ENCODE measurements around the gene UNK.
A peak's percentile ranks its signal among the peaks of the same experiment; 100 is the strongest.
"Not testable (repeated sequence)": the region's sequence is repeated elsewhere in the genome, so short reads cannot be mapped to it uniquely, and the experiment has no call there.

The UNK gene

DNA sequence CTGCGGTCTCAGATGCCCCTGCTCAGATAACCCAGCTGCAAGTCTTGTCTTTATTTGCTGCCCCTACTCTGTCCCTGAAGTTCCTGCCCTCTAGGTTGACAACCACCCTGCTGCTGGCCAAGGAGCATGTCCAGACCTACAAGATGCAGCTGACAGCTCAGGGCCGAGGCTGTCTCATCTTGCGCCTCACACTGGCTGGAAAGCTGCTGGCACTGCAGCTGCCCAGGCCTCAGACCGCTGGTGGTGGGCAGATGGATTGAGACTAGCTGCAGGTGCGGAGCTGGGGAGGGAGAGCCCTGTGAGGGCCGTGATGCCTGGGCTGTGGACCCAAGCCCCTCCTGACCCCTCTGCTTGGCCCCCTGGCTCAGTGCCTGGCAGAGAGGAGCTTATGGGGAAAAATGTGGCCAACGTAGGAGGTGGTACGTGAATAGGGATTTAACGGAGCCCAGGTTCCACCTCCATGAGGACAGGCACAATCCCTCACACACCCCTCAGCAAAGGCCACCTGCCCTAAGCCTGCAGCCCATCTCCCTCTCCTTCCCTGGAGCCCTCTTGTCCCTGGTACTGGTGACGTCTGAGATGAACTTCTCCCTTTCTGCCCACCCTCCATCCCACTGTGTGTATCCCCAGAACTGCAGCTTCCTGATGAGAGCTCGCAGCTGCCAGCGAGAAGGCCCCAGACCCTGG, 11.3 kb upstream of the UNK start:
- H3K27me3 ChIP-seq (replicated peaks; ENCODE audit: control insufficient read depth, insufficient read depth, low read length, poor library complexity, severe bottlenecking): no peaks in the 10 kb centered on the region
- H3K4me1 ChIP-seq (ENCODE audit: control insufficient read depth, insufficient read depth, low read length, poor library complexity, severe bottlenecking): peaks cover 16% of the 10 kb centered on the region
- no peak for DNase-seq
- H3K4me3 ChIP-seq (ENCODE audit: insufficient read depth, low read depth, low read length, poor library complexity, severe bottlenecking): no peak overlapping the region
- H3K9me3 ChIP-seq (ENCODE audit: control insufficient read depth, low read length): no peaks in the 10 kb centered on the region
- no peak overlapping the region for H3K27ac ChIP-seq (ENCODE audit: insufficient read depth, low read length, poor library complexity, severe bottlenecking)
- peaks cover 14% of the 10 kb centered on the region for H3K36me3 ChIP-seq (ENCODE audit: control insufficient read depth, insufficient read depth, low read length)

DNA sequence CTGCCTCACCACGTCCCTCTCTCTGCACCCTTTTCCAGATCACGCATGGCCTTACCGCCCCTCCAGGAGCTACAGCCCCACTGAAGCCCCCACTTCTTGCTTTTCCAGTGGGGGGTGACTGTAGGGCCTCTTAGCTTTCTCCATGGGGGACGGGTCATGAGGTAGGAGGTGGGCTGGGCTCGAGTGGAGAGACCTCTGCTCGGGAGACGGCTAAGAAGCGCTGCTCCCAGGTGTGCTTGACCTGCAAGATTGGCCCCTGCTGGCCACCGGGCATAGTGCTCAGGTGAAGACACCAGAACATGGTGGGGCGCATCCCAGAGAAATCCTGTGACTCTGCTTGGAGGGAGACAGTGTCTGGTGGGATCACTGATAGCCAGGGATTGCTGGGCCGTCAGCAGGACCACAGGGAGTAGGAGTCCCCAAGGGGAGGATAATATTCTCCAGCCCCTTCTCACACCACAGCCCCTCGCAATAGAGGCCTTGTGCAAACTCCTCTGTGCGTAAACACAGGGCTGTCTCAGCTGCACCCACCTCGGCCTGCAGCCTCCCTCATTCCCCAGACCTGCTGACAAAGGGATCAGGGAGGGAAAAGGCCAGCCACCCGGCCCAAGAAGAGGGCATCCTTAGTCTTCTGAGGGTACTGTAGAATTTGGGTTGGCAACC, 10.7 kb upstream of the UNK start:
- DNase-seq: no peak
- H3K4me1 ChIP-seq (ENCODE audit: control insufficient read depth, insufficient read depth, low read length, poor library complexity, severe bottlenecking): peaks cover 16% of the 10 kb centered on the region

DNA sequence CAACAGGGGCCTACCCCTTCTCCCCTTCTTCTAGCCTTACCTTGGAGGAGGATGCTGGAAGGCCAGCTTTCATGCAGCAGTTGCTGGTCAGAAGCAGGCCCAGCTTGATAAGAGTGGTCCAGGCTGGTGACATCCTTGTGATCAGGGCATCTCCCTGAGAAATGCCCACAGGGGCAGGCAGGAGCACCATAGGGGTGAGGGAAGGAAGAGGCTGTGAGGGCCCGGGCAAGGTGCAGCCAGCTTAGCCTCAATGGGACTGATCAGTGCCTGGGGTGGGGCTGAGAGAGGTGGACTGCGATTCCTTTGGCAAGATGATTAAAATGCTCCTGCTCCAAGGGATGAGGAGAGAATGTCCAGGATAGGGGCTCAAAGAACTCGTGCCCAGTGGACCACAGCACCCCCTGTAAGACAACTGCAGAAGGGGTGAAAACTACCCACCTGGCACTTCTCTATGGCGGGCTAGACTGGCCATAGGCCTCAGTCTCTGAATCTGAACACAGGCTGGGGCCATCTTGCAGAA, 10.1 kb upstream of the UNK start:
- Histone ChIP-seq H3K36me3 (ENCODE audit: control insufficient read depth, insufficient read depth, low read length) (peaks cover 26% of the 10 kb centered on the region), H3K27ac (ENCODE audit: insufficient read depth, low read length, poor library complexity, severe bottlenecking) (no peak overlapping the region), H3K9me3 (ENCODE audit: control insufficient read depth, low read length) (no peaks in the 10 kb centered on the region), H3K4me3 (ENCODE audit: insufficient read depth, low read depth, low read length, poor library complexity, severe bottlenecking) (no peak overlapping the region), H3K27me3 (replicated peaks; ENCODE audit: control insufficient read depth, insufficient read depth, low read length, poor library complexity, severe bottlenecking) (no peaks in the 10 kb centered on the region), H3K4me1 (ENCODE audit: control insufficient read depth, insufficient read depth, low read length, poor library complexity, severe bottlenecking) (peaks cover 16% of the 10 kb centered on the region)
- no peak for DNase-seq

More for the DNA sequence above, 10.7 kb upstream of the UNK start:
- H3K9me3 ChIP-seq (ENCODE audit: control insufficient read depth, low read length): no peaks in the 10 kb centered on the region
- peaks cover 20% of the 10 kb centered on the region for H3K36me3 ChIP-seq (ENCODE audit: control insufficient read depth, insufficient read depth, low read length)
- H3K27me3 ChIP-seq (replicated peaks; ENCODE audit: control insufficient read depth, insufficient read depth, low read length, poor library complexity, severe bottlenecking): no peaks in the 10 kb centered on the region
- no peak overlapping the region for H3K27ac ChIP-seq (ENCODE audit: insufficient read depth, low read length, poor library complexity, severe bottlenecking)
- H3K4me3 ChIP-seq (ENCODE audit: insufficient read depth, low read depth, low read length, poor library complexity, severe bottlenecking): no peak overlapping the region

DNA sequence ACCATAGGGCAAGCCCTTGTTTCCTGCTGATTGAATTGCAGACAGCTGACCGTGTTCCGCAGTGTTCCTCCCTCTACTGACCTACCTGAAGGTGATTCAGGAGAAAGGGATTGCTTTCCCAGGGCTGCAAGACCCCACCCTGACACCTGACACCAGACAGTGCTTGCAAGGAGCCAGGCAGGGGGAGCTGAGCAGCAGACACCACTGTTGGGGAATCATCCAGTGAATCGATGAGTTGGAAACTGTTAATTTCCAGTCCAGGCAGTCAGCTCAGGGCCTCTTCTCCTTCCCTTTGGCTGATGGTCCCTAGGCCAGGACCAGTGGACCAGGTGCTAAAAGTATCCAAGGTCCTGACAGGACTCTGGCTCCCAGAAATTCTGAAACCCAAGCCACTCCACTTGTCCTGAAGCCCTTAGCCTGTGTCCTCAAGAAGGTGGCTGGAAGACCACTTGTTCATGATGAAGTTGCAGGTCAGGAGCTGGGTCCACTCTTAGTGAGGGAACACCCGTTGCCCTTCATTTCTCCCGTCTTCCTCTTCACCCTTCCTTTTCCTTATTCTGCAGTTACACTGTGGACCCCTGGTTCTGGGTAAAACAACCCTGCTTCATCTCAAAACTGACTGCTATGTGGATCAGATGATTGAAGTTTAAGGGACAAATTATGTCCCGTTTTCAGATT, 9.5 kb upstream of the UNK start:
- H3K36me3 ChIP-seq (ENCODE audit: control insufficient read depth, insufficient read depth, low read length): peaks cover 26% of the 10 kb centered on the region
- DNase-seq: no peak
- H3K27me3 ChIP-seq (replicated peaks; ENCODE audit: control insufficient read depth, insufficient read depth, low read length, poor library complexity, severe bottlenecking): no peaks in the 10 kb centered on the region
- no peak overlapping the region for H3K4me3 ChIP-seq (ENCODE audit: insufficient read depth, low read depth, low read length, poor library complexity, severe bottlenecking)
- H3K9me3 ChIP-seq (ENCODE audit: control insufficient read depth, low read length): no peaks in the 10 kb centered on the region
- peaks cover 16% of the 10 kb centered on the region for H3K4me1 ChIP-seq (ENCODE audit: control insufficient read depth, insufficient read depth, low read length, poor library complexity, severe bottlenecking)
- no peak overlapping the region for H3K27ac ChIP-seq (ENCODE audit: insufficient read depth, low read length, poor library complexity, severe bottlenecking)

DNA sequence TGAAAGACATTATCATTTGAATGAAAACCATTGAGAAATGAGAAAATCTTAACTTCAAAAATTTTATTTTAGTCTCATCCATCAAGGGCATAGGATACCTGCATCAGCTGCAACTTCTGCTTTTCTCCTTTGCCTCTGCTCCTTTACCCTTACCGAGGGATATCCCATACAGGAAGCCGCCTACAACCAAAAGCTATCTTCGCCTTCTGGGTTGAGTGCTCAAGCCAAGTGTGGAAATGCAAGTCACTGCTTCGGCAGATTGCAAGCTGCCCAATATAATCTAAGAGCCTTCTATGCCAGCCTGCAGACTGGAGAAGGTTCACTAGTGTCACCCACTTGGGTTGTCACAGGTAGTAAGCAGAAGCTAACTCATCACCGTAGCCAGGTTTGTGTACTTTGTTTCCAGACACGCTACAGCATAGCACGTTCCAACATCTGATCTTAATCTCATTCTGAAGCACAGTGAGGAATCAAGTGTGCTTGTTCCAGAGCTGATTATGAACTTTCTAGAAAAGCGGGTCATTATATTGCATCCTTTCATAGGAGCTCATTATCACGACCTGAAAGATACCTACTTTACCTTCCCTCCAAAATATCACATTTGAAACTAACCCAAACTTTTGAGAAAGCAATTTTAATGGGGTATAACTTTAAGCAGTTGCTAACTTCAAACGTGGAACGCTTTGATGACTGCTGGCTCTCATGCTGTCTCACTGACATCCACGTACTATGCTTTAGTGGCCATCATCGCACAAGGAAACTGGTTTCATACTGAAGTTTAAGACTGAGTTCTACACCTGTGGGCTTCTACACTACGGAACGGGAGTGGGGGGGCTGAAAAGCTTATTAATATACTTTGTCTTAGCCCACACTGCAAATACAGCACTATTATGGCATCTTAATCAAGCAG, 8.0 kb upstream of the UNK start:
- Histone ChIP-seq H3K4me3 (ENCODE audit: insufficient read depth, low read depth, low read length, poor library complexity, severe bottlenecking) (peak overlapping the region; percentile 91), H3K9me3 (ENCODE audit: control insufficient read depth, low read length) (no peaks in the 10 kb centered on the region), H3K36me3 (ENCODE audit: control insufficient read depth, insufficient read depth, low read length) (peaks cover 26% of the 10 kb centered on the region), H3K27ac (ENCODE audit: insufficient read depth, low read length, poor library complexity, severe bottlenecking) (peak overlapping the region; percentile 47), H3K4me1 (ENCODE audit: control insufficient read depth, insufficient read depth, low read length, poor library complexity, severe bottlenecking) (peaks cover 16% of the 10 kb centered on the region), H3K27me3 (replicated peaks; ENCODE audit: control insufficient read depth, insufficient read depth, low read length, poor library complexity, severe bottlenecking) (no peaks in the 10 kb centered on the region)
- DNase-seq: peak in 1 of 3 donors; percentile 24

DNA sequence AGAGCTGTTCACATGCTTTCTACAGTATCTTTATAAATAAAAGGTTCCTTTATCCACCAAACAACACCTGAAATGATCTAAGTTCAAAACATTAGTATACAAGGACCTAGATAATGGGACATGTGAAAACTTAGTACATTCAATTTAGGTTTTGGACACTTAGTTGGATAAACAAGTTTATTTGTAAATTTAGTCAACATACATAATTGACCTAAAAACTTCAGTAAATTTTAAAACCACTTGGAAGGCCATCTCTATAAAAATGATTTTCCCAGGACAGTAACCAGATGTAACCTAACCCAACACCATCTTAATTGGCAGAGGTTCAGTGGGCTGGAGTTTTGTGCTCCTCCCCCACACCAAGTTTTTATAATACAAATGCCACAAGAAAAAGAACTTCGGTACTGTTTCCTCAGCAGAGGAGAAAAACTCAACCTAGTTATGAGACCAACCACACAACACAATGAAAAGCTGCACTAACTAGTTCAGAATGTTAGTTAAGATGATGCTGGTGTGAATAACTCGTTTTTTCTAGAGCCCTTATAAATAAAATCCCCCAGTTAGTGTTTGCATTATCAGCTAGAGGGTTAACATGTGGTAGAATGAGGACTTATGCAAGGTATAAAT, 7.2 kb upstream of the UNK start:
- Histone ChIP-seq H3K4me1 (ENCODE audit: control insufficient read depth, insufficient read depth, low read length, poor library complexity, severe bottlenecking) (peaks cover 16% of the 10 kb centered on the region), H3K4me3 (ENCODE audit: insufficient read depth, low read depth, low read length, poor library complexity, severe bottlenecking) (peak overlapping the region; percentile 91), H3K27ac (ENCODE audit: insufficient read depth, low read length, poor library complexity, severe bottlenecking) (peak overlapping the region; percentile 99), H3K27me3 (replicated peaks; ENCODE audit: control insufficient read depth, insufficient read depth, low read length, poor library complexity, severe bottlenecking) (no peaks in the 10 kb centered on the region), H3K9me3 (ENCODE audit: control insufficient read depth, low read length) (no peaks in the 10 kb centered on the region), H3K36me3 (ENCODE audit: control insufficient read depth, insufficient read depth, low read length) (peaks cover 26% of the 10 kb centered on the region)
- DNase-seq: no peak

DNA sequence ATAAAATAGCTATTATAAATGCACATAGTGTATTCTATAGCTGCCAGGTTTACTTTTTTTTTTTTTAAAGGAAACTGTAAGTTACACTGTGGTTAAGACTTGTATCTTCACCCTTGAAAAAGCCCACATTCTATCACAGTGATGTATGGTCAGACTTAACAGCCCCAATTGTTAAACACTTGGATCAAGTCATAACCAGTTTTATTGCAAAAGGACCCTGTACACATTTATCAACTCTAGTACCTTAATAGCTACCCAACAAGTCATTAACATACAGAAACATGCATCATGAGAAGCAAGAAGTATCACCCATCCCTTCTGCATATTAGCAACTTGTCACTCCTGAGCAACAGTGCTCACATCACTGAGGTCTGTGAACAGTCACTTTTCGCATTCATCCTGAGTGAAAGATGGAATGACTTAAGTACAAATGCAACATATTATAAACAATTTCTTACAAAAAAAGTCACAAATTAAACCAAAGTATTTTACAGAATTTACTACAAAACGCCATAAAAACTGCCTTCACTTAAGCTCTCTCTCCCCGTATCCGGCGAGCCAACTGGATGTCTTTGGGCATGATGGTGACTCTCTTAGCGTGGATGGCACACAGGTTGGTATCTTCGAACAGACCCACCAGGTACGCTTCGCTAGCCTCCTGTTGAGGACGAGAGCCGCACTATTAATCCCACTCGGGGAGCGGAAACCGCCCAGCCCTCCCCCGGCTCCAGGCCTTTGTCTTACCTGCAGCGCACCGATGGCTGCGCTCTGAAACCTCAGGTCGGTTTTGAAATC, 6.3 kb upstream of the UNK start:
- not testable (repeated sequence) for H3K27me3 ChIP-seq (replicated peaks; ENCODE audit: control insufficient read depth, insufficient read depth, low read length, poor library complexity, severe bottlenecking); H3K9me3 ChIP-seq (ENCODE audit: control insufficient read depth, low read length)
- Histone ChIP-seq H3K4me1 (ENCODE audit: control insufficient read depth, insufficient read depth, low read length, poor library complexity, severe bottlenecking) (peaks cover 16% of the 10 kb centered on the region), H3K36me3 (ENCODE audit: control insufficient read depth, insufficient read depth, low read length) (peaks cover 26% of the 10 kb centered on the region), H3K27ac (ENCODE audit: insufficient read depth, low read length, poor library complexity, severe bottlenecking) (peak overlapping the region; percentile 99), H3K4me3 (ENCODE audit: insufficient read depth, low read depth, low read length, poor library complexity, severe bottlenecking) (peak overlapping the region; percentile 91)
- DNase-seq: peak in 1 of 3 donors; percentile 18

DNA sequence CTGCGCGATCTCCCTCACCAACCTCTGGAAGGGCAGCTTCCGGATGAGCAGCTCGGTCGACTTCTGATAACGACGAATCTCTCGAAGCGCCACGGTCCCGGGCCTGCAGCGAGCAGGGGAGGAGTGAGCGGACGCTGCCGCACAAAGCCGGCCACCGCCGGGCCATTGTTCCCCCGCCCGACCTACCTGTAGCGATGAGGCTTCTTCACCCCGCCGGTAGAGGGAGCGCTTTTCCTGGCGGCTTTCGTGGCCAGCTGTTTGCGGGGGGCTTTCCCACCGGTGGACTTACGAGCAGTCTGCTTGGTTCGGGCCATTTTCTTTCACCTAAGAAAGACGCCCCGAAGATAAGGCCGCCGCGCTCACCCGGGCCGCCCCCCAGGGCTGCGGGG, 5.8 kb upstream of the UNK start:
- peak overlapping the region; percentile 91 for H3K4me3 ChIP-seq (ENCODE audit: insufficient read depth, low read depth, low read length, poor library complexity, severe bottlenecking)
- DNase-seq: peak in 1 of 3 donors; percentile 70
- no peaks in the 10 kb centered on the region for H3K27me3 ChIP-seq (replicated peaks; ENCODE audit: control insufficient read depth, insufficient read depth, low read length, poor library complexity, severe bottlenecking)
- H3K36me3 ChIP-seq (ENCODE audit: control insufficient read depth, insufficient read depth, low read length): peaks cover 26% of the 10 kb centered on the region
- H3K9me3 ChIP-seq (ENCODE audit: control insufficient read depth, low read length): no peaks in the 10 kb centered on the region
- peaks cover 22% of the 10 kb centered on the region for H3K4me1 ChIP-seq (ENCODE audit: control insufficient read depth, insufficient read depth, low read length, poor library complexity, severe bottlenecking)
- H3K27ac ChIP-seq (ENCODE audit: insufficient read depth, low read length, poor library complexity, severe bottlenecking): peak overlapping the region; percentile 99

All from effector memory CD4-positive, alpha-beta T cell (primary cell).